Measurements from ENCODE around the gene ADAMTS14.

The ADAMTS14 gene

GRCh38 chr10:70669732-70670317 lies 2.5 kb upstream of the ADAMTS14 start:
- no peak for TF ChIP-seq CTCF (IDR thresholded peaks at IDR 0.05; ENCODE audit: insufficient read depth, missing control alignments)
- FAIRE-seq (no peak), DNase-seq (ENCODE audit: insufficient read length, low spot score) (no peak)

GRCh38 chr10:70671619-70672164 lies 614 bp upstream of the ADAMTS14 start:
- TF ChIP-seq CTCF (IDR thresholded peaks at IDR 0.05; ENCODE audit: insufficient read depth, missing control alignments) = no peak
- FAIRE-seq = no peak
- DNase-seq (ENCODE audit: insufficient read length, low spot score) = no peak

GRCh38 chr10:70673043-70673928 lies 980 bp downstream of the ADAMTS14 start:
- DNase-seq (ENCODE audit: insufficient read length, low spot score) (no peak), FAIRE-seq (no peak)
- no peak for TF ChIP-seq CTCF (IDR thresholded peaks at IDR 0.05; ENCODE audit: insufficient read depth, missing control alignments)

GRCh38 chr10:70673929-70674559 lies 1.7 kb downstream of the ADAMTS14 start:
- DNase-seq (ENCODE audit: insufficient read length, low spot score) = no peak
- TF ChIP-seq CTCF (IDR thresholded peaks at IDR 0.05; ENCODE audit: insufficient read depth, missing control alignments) = no peak
- no peak for FAIRE-seq

GRCh38 chr10:70674560-70675495 lies 2.5 kb downstream of the ADAMTS14 start:
- DNase-seq (ENCODE audit: insufficient read length, low spot score) (no peak), FAIRE-seq (no peak)
- TF ChIP-seq CTCF (IDR thresholded peaks at IDR 0.05; ENCODE audit: insufficient read depth, missing control alignments) = no peak

GRCh38 chr10:70675496-70676161 lies 3.3 kb downstream of the ADAMTS14 start:
- no peak for FAIRE-seq
- TF ChIP-seq CTCF (IDR thresholded peaks at IDR 0.05; ENCODE audit: insufficient read depth, missing control alignments) = no peak
- DNase-seq (ENCODE audit: insufficient read length, low spot score) = no peak
